Smooth muscle cell (in vitro differentiated cells): Measurements from ENCODE around the gene DISC1. TPM values are rescaled to one million over a fixed set of nuclear protein-coding genes. Genes with fewer than 3 reads are reported as not detected.

Source experiments
- DNase-seq: peaks from one replicate; lab custom pipeline; 2025; ENCODE audit not compliant: unreplicated experiment; lab: John Stamatoyannopoulos, UW
- H2AFZ ChIP-seq: fragments of 200-600 bp; sonication (generic); 2 replicates; pipeline ENCODE4 v1.6.0; 2016; ENCODE audit warnings: antibody characterized with exemption, low read depth, mild to moderate bottlenecking
- H3F3A ChIP-seq: fragments of 200-600 bp; sonication (generic); 2 replicates; pipeline ENCODE4 v1.6.0; 2017; ENCODE audit warnings: antibody characterized with exemption, low read depth
- H3K27ac ChIP-seq: fragments of 200-600 bp; sonication (generic); 2 replicates; pipeline ENCODE4 v1.5.1; 2016; ENCODE audit warnings: low read depth, mild to moderate bottlenecking
- H3K27me3 ChIP-seq: fragments of 200-600 bp; sonication (generic); 2 replicates; pipeline ENCODE4 v1.6.1; 2016; ENCODE audit warnings: low read depth, mild to moderate bottlenecking
- H3K36me3 ChIP-seq: fragments of 200-600 bp; sonication (generic); 2 replicates; pipeline ENCODE4 v1.5.1; 2016; ENCODE audit warnings: low read depth
- H3K4me1 ChIP-seq: fragments of 200-600 bp; sonication (generic); 2 replicates; pipeline ENCODE4 v1.5.1; 2016; ENCODE audit warnings: low read depth
- H3K4me2 ChIP-seq: fragments of 200-600 bp; sonication (generic); 2 replicates; pipeline ENCODE4 v1.6.0; 2016; ENCODE audit warnings: mild to moderate bottlenecking
- H3K4me3 ChIP-seq: fragments of 200-600 bp; sonication (generic); 2 replicates; pipeline ENCODE4 v1.5.1; 2016; ENCODE audit warnings: mild to moderate bottlenecking
- H3K79me2 ChIP-seq: fragments of 200-600 bp; sonication (generic); 2 replicates; pipeline ENCODE4 v1.6.0; 2016; ENCODE audit warnings: low read depth, mild to moderate bottlenecking
- H3K9ac ChIP-seq: fragments of 200-600 bp; sonication (generic); 2 replicates; pipeline ENCODE4 v1.6.0; 2016; ENCODE audit warnings: low read depth
- H3K9me3 ChIP-seq: fragments of 200-600 bp; sonication (generic); replicated peaks from 2 replicates; pipeline ENCODE4 v1.5.1; 2016; ENCODE audit warnings: low read depth
- H4K20me1 ChIP-seq: fragments of 200-600 bp; sonication (generic); 2 replicates; pipeline ENCODE4 v1.6.0; 2016; ENCODE audit warnings: low read depth
- WGBS: methylation state at CpG from one replicate; pipeline ENCODE4 v1.1.7; 2016; ENCODE audit warnings: low lambda C conversion rate; 5-methylcytosine and 5-hydroxymethylcytosine counted together
- polyA plus RNA-seq: library from polyadenylated mRNA; unstranded; fragments of >200 nt; fragmentation: Nextera tagmentation; extraction: Ambion mirVana; gene quantifications from 2 replicates; pipeline ENCODE4 v1.2.1, GENCODE V29; 2016
- total RNA-seq: library from RNA; depleted of rRNA; stranded (reverse); fragments of >200 nt; gene quantifications from 2 replicates; pipeline ENCODE4 v1.2.3, GENCODE V29; 2014
- TF ChIP-seq, protein P1 (sequence below): fragments of 200-600 bp; sonication (generic); IDR thresholded peaks from 2 replicates; pipeline ENCODE4 v1.5.1; 2017; ENCODE audit warnings: borderline replicate concordance, mild to moderate bottlenecking, antibody characterized with exemption; ENCODE audit not compliant: insufficient read depth, poor library complexity, severe bottlenecking

The DISC1 gene
- total and polyA plus RNA-seq, 2 experiments from 2014 or later = 0.89 to 4.3 TPM

DNA sequence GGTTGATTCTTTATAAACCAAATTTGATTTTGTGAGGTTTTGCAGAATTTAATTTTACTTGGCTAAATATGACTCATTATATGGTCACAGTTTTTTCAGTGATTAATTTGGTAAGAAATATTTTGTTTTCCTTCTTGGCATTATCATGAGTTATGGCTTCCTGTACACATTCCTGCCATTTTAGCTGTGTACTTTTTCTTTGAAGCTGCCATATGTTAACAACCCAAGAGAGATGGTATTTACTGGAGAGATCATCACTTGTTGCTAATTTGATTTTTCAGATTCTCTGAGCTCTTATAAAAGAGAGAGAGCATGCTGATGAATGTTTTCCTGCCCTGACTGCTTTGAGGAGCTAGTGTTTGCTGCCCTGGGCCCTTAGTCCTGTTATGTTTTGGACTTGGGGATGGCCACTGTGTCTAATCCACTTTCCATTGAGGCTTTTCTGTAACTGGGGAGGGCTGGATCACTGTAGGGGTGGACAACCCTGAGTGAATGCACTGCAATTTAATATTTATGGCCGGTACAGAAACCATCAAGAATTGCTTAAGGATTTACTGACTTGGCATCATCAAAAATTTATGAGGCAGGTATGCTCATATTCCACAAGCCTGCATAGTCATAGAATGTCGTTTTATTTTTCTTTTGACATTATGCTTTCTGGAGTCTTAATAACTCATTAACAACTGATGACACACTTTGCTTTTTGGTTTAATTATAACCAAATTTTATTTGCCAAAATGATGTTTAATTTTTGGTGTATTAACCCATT, 200.9 kb downstream of the DISC1 start:
- 44% methylated on average over 2 of the region's 2 CpGs for WGBS

DNA sequence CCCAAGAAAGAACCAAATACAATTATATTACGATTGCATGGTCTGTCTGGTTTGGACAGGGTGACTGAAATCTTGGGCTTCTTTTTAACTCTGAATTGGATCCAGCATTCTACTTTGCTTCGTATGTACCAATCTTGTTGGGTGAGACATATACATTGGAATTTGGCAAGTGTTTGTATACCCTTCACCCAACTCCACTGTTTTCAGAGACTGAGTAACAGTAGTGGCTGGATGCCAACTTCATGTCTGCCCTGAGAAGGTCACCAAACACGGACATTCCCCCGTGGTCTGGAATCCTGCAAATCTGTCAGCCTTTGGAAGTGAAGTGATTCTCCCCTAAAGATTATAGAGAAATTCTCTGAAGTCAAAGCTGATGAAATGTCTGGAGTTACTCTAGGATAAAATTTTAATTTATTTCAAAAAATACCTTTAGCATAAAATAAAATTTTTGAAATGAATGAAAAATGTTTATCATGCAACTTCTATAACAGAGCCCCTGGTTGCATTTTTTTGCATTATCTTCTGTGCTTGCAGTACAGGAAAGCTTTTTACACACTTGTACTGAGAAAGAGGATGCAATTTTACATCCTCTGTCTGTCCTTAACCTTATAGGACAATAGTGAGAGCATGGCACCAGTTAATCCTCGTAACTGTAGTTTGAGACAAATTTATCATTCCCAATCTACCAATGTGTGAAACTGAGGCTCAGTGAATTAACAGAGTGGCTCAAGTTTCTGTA, 201.8 kb downstream of the DISC1 start:
- Histone ChIP-seq H3K4me1 (no peaks in the 10 kb centered on the region), H3K27me3 (no peaks in the 10 kb centered on the region), H3K79me2 (no peaks in the 10 kb centered on the region), H3F3A (no peaks in the 10 kb centered on the region), H3K27ac (peak overlapping the region; percentile 33), H3K36me3 (no peaks in the 10 kb centered on the region), H3K4me3 (no peak overlapping the region), H2AFZ (no peak overlapping the region), H4K20me1 (no peaks in the 10 kb centered on the region), H3K4me2 (peak overlapping the region; percentile 41), H3K9ac (no peak overlapping the region), H3K9me3 (no peaks in the 10 kb centered on the region)
- 41% methylated on average over 5 of the region's 5 CpGs for WGBS
- TF ChIP-seq, protein P1, sequence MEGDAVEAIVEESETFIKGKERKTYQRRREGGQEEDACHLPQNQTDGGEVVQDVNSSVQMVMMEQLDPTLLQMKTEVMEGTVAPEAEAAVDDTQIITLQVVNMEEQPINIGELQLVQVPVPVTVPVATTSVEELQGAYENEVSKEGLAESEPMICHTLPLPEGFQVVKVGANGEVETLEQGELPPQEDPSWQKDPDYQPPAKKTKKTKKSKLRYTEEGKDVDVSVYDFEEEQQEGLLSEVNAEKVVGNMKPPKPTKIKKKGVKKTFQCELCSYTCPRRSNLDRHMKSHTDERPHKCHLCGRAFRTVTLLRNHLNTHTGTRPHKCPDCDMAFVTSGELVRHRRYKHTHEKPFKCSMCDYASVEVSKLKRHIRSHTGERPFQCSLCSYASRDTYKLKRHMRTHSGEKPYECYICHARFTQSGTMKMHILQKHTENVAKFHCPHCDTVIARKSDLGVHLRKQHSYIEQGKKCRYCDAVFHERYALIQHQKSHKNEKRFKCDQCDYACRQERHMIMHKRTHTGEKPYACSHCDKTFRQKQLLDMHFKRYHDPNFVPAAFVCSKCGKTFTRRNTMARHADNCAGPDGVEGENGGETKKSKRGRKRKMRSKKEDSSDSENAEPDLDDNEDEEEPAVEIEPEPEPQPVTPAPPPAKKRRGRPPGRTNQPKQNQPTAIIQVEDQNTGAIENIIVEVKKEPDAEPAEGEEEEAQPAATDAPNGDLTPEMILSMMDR = no peak
- no peak for DNase-seq

More for the DNA sequence above, 200.9 kb downstream of the DISC1 start:
- Histone ChIP-seq H3K9me3 (no peaks in the 10 kb centered on the region), H2AFZ (no peak overlapping the region), H3K4me3 (no peak overlapping the region), H3K27ac (peak overlapping the region; percentile 33), H3K9ac (no peak overlapping the region), H3K4me2 (peak overlapping the region; percentile 41), H3K4me1 (no peaks in the 10 kb centered on the region), H3K79me2 (no peaks in the 10 kb centered on the region), H3K27me3 (no peaks in the 10 kb centered on the region), H3K36me3 (no peaks in the 10 kb centered on the region), H3F3A (no peaks in the 10 kb centered on the region), H4K20me1 (no peaks in the 10 kb centered on the region)
- no peak for DNase-seq
- TF ChIP-seq, protein P1 = no peak

DNA sequence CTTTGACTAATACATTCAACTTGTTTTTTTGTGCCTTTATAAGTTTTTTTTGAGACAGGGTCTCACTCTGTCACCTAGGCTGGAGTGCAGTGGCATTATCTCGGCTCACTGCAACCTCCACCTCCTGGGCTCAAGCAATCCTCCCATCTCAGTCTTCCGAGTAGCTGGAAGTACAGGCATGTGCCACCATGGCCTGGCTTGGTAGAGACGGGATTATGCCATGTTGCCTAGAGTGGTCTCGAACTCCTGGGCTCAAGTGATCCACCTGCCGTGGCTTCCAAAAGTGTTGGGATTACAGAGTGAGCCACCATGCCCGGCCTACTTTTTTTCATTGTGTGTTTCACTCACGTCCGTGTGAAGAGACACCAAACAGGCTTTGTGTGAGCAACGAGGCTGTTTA, 202.7 kb downstream of the DISC1 start:
- H4K20me1 ChIP-seq = no peaks in the 10 kb centered on the region
- 81% methylated on average over 9 of the region's 9 CpGs for WGBS

More for the DNA sequence above, 202.7 kb downstream of the DISC1 start:
- Histone ChIP-seq H3K36me3 (no peaks in the 10 kb centered on the region), H3F3A (no peaks in the 10 kb centered on the region), H2AFZ (no peak overlapping the region), H3K27ac (no peak overlapping the region), H3K9me3 (no peaks in the 10 kb centered on the region), H3K4me2 (no peak overlapping the region), H3K9ac (no peak overlapping the region), H3K27me3 (no peaks in the 10 kb centered on the region), H3K79me2 (no peaks in the 10 kb centered on the region), H3K4me3 (no peak overlapping the region), H3K4me1 (no peaks in the 10 kb centered on the region)
- no peak for DNase-seq
- TF ChIP-seq, protein P1 = no peak
